T-helper 17 cell (primary cell): ENCODE measurements around the gene PIK3R2. TPM values are rescaled to one million over a fixed set of nuclear protein-coding genes. Genes with fewer than 3 reads are reported as not detected.
"Not testable (repeated sequence)": the region's sequence is repeated elsewhere in the genome, so short reads cannot be mapped to it uniquely, and the experiment has no call there.

Experiments used
- ATAC-seq: fragments of 150-1000 bp; cut with Tn5 transposase; 2 replicates; pipeline ENCODE4 v1.10.0; 2021; ENCODE audit warnings: mild to moderate bottlenecking, moderate library complexity
- DNase-seq, 3 donors: peaks; one replicate each; pipeline versions ENCODE4 v3.0.0 to v3.0.0-alpha.2; 2020 to 2021
- H3K9me3 ChIP-seq: one replicate; pipeline ENCODE4 v1.7.0; 2013; ENCODE audit warnings: low read length, mild to moderate bottlenecking; ENCODE audit not compliant: control insufficient read depth, poor library complexity, severe bottlenecking
- H3K27ac Mint-ChIP-seq: one replicate; pipeline ENCODE4 v1.8.0; 2022; ENCODE audit warnings: mild to moderate bottlenecking, moderate library complexity, mixed read lengths
- H3K27me3 Mint-ChIP-seq: one replicate; pipeline ENCODE4 v1.8.0; 2022; ENCODE audit warnings: mixed read lengths
- H3K36me3 Mint-ChIP-seq: one replicate; pipeline ENCODE4 v1.8.0; 2022; ENCODE audit warnings: low read depth, mixed read lengths
- H3K4me1 Mint-ChIP-seq: one replicate; pipeline ENCODE4 v1.8.0; 2022; ENCODE audit warnings: mild to moderate bottlenecking, mixed read lengths
- H3K4me3 Mint-ChIP-seq: one replicate; pipeline ENCODE4 v1.8.0; 2022; ENCODE audit warnings: mild to moderate bottlenecking, moderate library complexity, mixed read lengths
- total RNA-seq, 4 donors: library from RNA in 2 of 4; stranded (reverse) in 2 of 4; gene quantifications; one replicate each; pipeline ENCODE4 v1.2.3 and lab custom pipeline; 2022 to 2026

PIK3R2 gene
- 1 to 10 TPM; 8.6 to 9.1 TPM for total RNA-seq
- 0 to 0.35 reads per million in 2 donors for total RNA-seq (lab: John Stamatoyannopoulos, UW)

- Mint-ChIP-seq H3K36me3 (no peaks in the 10 kb centered on the region), H3K27ac (peak within 1 kb of the TSS; percentile 96), H3K4me1 (peaks cover 21% of the 10 kb centered on the region), H3K4me3 (peak within 1 kb of the TSS; percentile 92), H3K27me3 (no peaks in the 10 kb centered on the region)
- DNase-seq (peak; percentile 95 to 100 (median 98)), ATAC-seq (peak; percentile 88)
- no peaks in the 10 kb centered on the region for H3K9me3 ChIP-seq
Observed at GRCh38 chr19:18152817-18153555, at the start of gene PIK3R2. PIK3R2 (plus strand) TSS chr19:18153163; CDS start chr19:18155880, 2,717 bp downstream.

- no peaks in the 10 kb centered on the region for H3K36me3 Mint-ChIP-seq
- H3K9me3 ChIP-seq, result no peaks in the 10 kb centered on the region
- H3K27me3 Mint-ChIP-seq, result no peaks in the 10 kb centered on the region
- no peak for DNase-seq
- H3K4me1 Mint-ChIP-seq, result peaks cover 23% of the 10 kb centered on the region
- peak overlapping the region; percentile 72 for H3K27ac Mint-ChIP-seq
- ATAC-seq, result no peak
- peak overlapping the region; percentile 75 for H3K4me3 Mint-ChIP-seq
Observed at GRCh38 chr19:18104793-18105131, 48.2 kb upstream of the PIK3R2 start.

- not testable (repeated sequence) for H3K36me3 Mint-ChIP-seq, H3K27ac Mint-ChIP-seq, H3K27me3 Mint-ChIP-seq, DNase-seq, ATAC-seq, H3K4me3 Mint-ChIP-seq, H3K9me3 ChIP-seq
- H3K4me1 Mint-ChIP-seq, result peaks cover 22% of the 10 kb centered on the region
Observed at GRCh38 chr19:18105259-18105658, 47.7 kb upstream of the PIK3R2 start.

- no peaks in the 10 kb centered on the region for H3K9me3 ChIP-seq
- Mint-ChIP-seq H3K36me3 (no peaks in the 10 kb centered on the region), H3K4me1 (peaks cover 22% of the 10 kb centered on the region), H3K4me3 (peak overlapping the region; percentile 57), H3K27me3 (no peaks in the 10 kb centered on the region), H3K27ac (no peak overlapping the region)
- DNase-seq (no peak), ATAC-seq (no peak)
Observed at GRCh38 chr19:18107235-18107634, 45.7 kb upstream of the PIK3R2 start.

- H3K4me3 Mint-ChIP-seq, result peak overlapping the region; percentile 94
- H3K27ac Mint-ChIP-seq, result peak overlapping the region; percentile 95
- H3K9me3 ChIP-seq, result no peaks in the 10 kb centered on the region
- H3K27me3 Mint-ChIP-seq, result no peaks in the 10 kb centered on the region
- ATAC-seq, result no peak
- no peaks in the 10 kb centered on the region for H3K36me3 Mint-ChIP-seq
- no peak for DNase-seq
- peaks cover 24% of the 10 kb centered on the region for H3K4me1 Mint-ChIP-seq
Observed at GRCh38 chr19:18108897-18109296, 44.1 kb upstream of the PIK3R2 start.

GRCh38 chr19:18109341-18109732 lies 43.6 kb upstream of the PIK3R2 start:
- H3K27me3 Mint-ChIP-seq, result no peaks in the 10 kb centered on the region
- DNase-seq (no peak), ATAC-seq (no peak)
- H3K4me1 Mint-ChIP-seq, result peaks cover 24% of the 10 kb centered on the region
- no peaks in the 10 kb centered on the region for H3K36me3 Mint-ChIP-seq
- peak overlapping the region; percentile 95 for H3K27ac Mint-ChIP-seq
- H3K4me3 Mint-ChIP-seq, result peak overlapping the region; percentile 94
- no peaks in the 10 kb centered on the region for H3K9me3 ChIP-seq

- no peaks in the 10 kb centered on the region for H3K9me3 ChIP-seq
- peaks cover 25% of the 10 kb centered on the region for H3K4me1 Mint-ChIP-seq
- peak overlapping the region; percentile 95 for H3K27ac Mint-ChIP-seq
- DNase-seq, result peak in 2 of 3 donors; percentile 31 to 44
- ATAC-seq, result peak; percentile 74
- peak overlapping the region; percentile 94 for H3K4me3 Mint-ChIP-seq
- no peaks in the 10 kb centered on the region for H3K36me3 Mint-ChIP-seq
- no peaks in the 10 kb centered on the region for H3K27me3 Mint-ChIP-seq
Observed at GRCh38 chr19:18109733-18110608, 43.0 kb upstream of the PIK3R2 start.

- ATAC-seq (no peak), DNase-seq (no peak)
- Mint-ChIP-seq H3K36me3 (no peaks in the 10 kb centered on the region), H3K27me3 (no peaks in the 10 kb centered on the region), H3K4me1 (peaks cover 26% of the 10 kb centered on the region), H3K4me3 (peak overlapping the region; percentile 71), H3K27ac (no peak overlapping the region)
- H3K9me3 ChIP-seq, result no peaks in the 10 kb centered on the region
Observed at GRCh38 chr19:18110609-18111232, 42.2 kb upstream of the PIK3R2 start.

- Mint-ChIP-seq H3K4me3 (no peak overlapping the region), H3K27me3 (no peaks in the 10 kb centered on the region), H3K36me3 (no peaks in the 10 kb centered on the region), H3K4me1 (peaks cover 28% of the 10 kb centered on the region), H3K27ac (no peak overlapping the region)
- ATAC-seq (peak; percentile 35), DNase-seq (peak; percentile 50 to 70 (median 52))
- H3K9me3 ChIP-seq, result no peaks in the 10 kb centered on the region
Observed at GRCh38 chr19:18112989-18113478, 39.9 kb upstream of the PIK3R2 start.

- DNase-seq (no peak), ATAC-seq (no peak)
- peaks cover 33% of the 10 kb centered on the region for H3K4me1 Mint-ChIP-seq
- no peak overlapping the region for H3K4me3 Mint-ChIP-seq
- no peaks in the 10 kb centered on the region for H3K36me3 Mint-ChIP-seq
- no peak overlapping the region for H3K27ac Mint-ChIP-seq
- no peaks in the 10 kb centered on the region for H3K27me3 Mint-ChIP-seq
- H3K9me3 ChIP-seq, result no peaks in the 10 kb centered on the region
Observed at GRCh38 chr19:18113827-18114226, 39.1 kb upstream of the PIK3R2 start.

GRCh38 chr19:18114483-18114882 lies 38.5 kb upstream of the PIK3R2 start:
- no peak for ATAC-seq
- no peaks in the 10 kb centered on the region for H3K36me3 Mint-ChIP-seq
- no peaks in the 10 kb centered on the region for H3K27me3 Mint-ChIP-seq
- no peak overlapping the region for H3K4me3 Mint-ChIP-seq
- DNase-seq, result no peak
- H3K4me1 Mint-ChIP-seq, result peaks cover 33% of the 10 kb centered on the region
- H3K9me3 ChIP-seq, result no peaks in the 10 kb centered on the region
- no peak overlapping the region for H3K27ac Mint-ChIP-seq

- Mint-ChIP-seq H3K4me1 (peaks cover 38% of the 10 kb centered on the region), H3K36me3 (peaks cover 3% of the 10 kb centered on the region), H3K27me3 (no peaks in the 10 kb centered on the region), H3K4me3 (peak overlapping the region; percentile 84), H3K27ac (peak overlapping the region; percentile 91)
- DNase-seq, result no peak
- H3K9me3 ChIP-seq, result no peaks in the 10 kb centered on the region
- ATAC-seq, result no peak
Observed at GRCh38 chr19:18117364-18117691, 35.6 kb upstream of the PIK3R2 start.
